Subcutaneous adipose tissue (tissue), 4 donors: Measurements from ENCODE around the gene STK40. TPM values are rescaled to one million over a fixed set of nuclear protein-coding genes. Genes with fewer than 3 reads are reported as not detected.

ENCODE experiments used
- total RNA-seq, 4 donors: library from RNA; depleted of rRNA; stranded (reverse); fragments of >200 nt; gene quantifications; one replicate each; pipeline ENCODE4 v1.1.0, GENCODE V29; 2016
- TF ChIP-seq, protein P1 (sequence below): fragments of 450-650 bp; IDR thresholded peaks from one replicate; pipeline ENCODE4 v1.5.1; 2016; ENCODE audit warnings: low read depth, mild to moderate bottlenecking, control low read depth, antibody characterized with exemption, moderate library complexity

STK40 gene
- total RNA-seq, 4 donors from 2014 or later, result 19.7 to 40.7 (median 26.8) TPM

DNA sequence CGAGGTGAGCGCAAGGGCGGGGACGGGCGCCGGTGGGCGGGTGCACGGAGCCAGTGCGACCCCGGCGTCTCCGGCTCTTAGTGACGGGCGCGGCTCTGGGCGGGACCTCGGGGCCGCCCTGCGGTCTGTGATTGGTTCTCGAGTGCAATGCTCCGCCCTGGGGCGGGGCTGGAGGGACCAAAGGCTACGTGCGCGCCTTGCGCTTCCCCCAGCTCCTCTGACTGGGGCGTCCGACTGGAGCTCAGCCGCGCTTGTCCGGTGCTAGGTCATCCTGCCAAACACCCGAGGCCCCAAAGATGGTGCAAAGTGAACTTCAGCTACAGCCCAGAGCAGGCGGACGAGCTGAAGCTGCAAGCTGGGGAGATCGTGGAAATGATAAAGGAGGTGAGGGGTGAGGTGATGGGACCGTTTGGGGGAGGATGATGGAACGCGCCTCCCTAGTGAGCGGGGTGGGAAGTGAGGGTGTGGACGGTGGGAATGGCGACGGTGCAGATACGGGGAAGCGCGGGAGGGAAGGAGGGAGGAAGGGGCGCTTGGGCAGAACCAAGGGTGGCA lies 78.7 kb downstream of the STK40 start:
- TF ChIP-seq, protein P1, sequence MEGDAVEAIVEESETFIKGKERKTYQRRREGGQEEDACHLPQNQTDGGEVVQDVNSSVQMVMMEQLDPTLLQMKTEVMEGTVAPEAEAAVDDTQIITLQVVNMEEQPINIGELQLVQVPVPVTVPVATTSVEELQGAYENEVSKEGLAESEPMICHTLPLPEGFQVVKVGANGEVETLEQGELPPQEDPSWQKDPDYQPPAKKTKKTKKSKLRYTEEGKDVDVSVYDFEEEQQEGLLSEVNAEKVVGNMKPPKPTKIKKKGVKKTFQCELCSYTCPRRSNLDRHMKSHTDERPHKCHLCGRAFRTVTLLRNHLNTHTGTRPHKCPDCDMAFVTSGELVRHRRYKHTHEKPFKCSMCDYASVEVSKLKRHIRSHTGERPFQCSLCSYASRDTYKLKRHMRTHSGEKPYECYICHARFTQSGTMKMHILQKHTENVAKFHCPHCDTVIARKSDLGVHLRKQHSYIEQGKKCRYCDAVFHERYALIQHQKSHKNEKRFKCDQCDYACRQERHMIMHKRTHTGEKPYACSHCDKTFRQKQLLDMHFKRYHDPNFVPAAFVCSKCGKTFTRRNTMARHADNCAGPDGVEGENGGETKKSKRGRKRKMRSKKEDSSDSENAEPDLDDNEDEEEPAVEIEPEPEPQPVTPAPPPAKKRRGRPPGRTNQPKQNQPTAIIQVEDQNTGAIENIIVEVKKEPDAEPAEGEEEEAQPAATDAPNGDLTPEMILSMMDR, result no peak

DNA sequence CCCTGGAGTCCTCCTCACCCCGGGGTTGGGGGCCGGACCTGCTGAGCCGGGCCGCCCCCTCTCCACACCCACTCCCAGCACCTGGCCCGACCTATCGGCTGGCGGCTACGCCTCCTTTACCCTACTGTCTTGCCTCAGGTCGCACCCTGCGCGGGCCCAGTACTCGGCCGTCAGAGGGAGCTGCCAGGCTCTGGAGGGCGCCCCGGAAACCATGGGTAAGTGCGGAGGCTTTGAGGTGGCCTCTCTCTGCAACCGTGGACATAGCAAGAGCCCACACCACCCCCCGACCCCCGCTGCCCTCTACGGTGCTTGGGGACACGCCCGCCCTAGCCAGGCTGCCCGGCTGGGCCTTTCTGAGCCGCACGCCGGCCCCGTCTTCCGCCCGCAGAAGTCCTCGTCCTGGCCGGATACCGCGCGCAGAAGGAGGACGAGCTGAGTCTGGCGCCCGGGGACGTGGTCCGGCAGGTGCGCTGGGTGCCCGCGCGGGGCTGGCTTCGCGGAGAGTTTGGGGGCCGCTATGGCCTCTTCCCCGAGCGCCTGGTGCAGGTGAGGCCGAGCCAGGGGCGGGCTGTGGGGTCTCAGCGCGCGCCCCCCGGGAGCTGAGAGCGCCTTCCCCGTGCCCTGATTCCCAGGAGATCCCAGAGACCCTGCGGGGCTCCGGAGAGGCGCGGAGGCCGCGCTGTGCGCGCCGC lies 79.4 kb downstream of the STK40 start, which contains the start of gene SH3D21:
SH3D21 (plus strand) TSS at position 159 of the 692 bp plus-strand sequence; CDS start at position 212, 53 bp downstream.
- TF ChIP-seq, protein P1, result no peak

DNA sequence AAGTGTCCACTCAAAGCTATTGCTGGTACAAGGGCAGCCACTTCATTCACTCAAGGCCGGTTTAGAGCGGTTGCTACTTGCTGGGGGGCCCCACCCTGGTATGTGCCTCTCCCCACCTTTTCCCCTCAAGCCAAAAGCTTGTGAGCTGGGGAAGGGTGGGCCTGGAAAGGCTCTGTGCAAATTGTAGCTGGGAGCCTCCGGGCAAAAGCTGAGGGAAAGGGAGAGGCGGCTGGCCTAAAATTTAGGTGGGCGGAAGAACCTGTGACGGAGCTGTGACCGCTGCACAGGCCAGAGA lies 79.9 kb downstream of the STK40 start:
- TF ChIP-seq, protein P1, result no peak

DNA sequence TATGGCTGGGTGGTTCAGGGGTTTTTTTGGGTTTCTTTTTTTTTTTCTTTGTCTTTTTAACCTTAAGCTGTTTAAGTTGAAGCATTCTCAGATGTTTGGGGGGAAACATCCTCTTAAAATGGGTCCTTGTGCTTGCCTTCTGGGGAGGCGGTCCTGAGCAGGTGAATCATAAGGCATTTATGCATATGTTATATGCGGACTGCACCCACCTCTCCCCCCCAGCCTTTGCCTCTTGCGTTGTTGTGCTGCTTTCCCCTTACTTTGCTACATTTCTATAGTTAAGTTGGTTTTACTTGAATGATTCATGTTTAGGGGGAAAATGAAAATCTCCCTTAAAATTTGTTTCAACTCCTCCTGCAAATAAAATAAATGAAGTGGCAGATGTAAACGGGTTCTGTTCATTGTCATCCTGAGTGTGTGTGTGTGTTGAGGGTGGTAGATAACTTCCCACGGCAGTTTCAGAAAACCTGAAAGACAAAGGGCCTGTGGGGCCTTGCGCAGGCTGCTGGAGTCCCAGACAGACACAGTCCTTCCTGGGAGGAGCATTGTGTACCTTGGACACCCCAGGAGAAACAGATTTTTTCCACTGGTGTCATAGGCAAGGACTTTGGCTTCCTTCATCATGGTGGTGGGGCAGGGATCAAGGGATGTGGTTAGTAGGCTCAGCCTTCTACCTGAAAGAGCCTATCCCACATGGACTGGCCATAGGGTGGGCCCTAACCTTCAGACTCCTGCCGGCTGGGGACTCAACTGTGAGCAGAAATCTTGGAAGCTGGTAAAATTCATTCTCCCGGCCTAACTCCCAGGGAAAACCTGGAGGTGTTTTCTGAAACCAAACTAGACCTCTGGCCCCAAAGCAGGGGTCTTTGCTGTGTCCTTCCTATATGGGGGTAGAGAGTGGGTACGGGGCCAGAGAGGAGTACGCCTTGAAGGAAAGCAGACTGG lies 80.5 kb downstream of the STK40 start:
- TF ChIP-seq, protein P1, result no peak

DNA sequence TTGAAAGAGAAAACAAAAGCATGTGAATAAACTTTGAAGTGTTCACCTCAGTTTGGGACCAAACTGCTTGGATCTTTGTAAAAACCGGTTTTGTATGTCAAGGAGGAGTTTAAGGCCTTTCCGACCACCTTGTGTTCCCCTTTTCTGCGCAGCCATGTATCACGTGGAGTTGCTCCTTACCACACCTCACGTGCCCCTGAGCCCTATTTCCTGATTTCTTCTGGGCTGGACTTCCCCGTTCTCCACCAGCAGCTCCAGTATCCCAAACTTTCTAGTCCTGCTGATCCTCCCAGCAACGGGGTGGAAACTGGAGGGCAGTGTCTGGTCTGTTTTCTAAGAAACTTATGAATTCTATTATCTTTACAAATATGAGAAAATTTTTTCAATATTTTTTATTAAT lies 81.2 kb downstream of the STK40 start:
- TF ChIP-seq, protein P1, result no peak

DNA sequence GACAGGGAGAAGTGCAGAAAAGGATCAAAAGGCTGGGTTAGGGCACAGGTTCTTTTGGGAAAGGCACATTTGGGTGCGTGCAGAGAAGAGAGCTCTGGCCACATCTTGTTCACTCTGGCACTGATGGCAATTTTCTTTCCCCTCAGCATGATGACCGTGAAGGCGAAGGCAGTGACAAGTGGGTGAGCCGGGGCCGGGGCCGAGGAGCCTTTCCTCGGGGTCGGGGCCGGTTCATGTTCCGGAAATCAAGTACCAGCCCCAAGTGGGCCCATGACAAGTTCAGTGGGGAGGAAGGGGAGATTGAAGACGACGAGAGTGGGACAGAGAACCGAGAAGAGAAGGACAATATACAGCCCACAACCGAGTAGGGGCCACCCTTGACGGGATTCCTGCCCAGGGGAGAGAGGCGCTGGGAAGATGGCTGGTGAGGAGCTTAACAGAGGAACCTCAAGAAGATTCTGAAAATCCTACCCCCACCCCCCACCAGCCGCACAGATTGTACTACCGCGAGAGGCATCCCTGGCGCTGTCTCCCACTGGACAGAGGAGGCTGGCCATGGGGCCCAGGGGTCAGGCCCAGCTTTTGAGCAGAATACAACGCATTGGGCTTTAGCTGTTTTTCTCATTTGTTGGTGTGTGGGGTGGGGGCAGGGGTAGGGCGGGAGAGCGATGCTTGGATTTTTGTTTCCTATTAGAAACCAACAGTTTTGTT lies 81.9 kb downstream of the STK40 start:
- TF ChIP-seq, protein P1, result no peak
